GM12801 (cell line): Measurements from ENCODE around the gene IGFBP2.

Experiments
- CTCF ChIP-seq: IDR thresholded peaks from one replicate; pipeline ENCODE4 v1.5.1; 2011; ENCODE audit warnings: control low read depth; ENCODE audit not compliant: insufficient read length; ENCODE audit errors: extremely low read depth

The IGFBP2 gene

GRCh38 chr2:216646116-216646515 is 12.9 kb downstream of the IGFBP2 start:
- TF ChIP-seq CTCF = no peak

- no peak for TF ChIP-seq CTCF
Measured at GRCh38 chr2:216648105-216648504, 14.9 kb downstream of the IGFBP2 start.

- TF ChIP-seq CTCF = no peak
Measured at GRCh38 chr2:216649574-216649973, 16.4 kb downstream of the IGFBP2 start.

- TF ChIP-seq CTCF = no peak
Measured at GRCh38 chr2:216650626-216651257, 17.5 kb downstream of the IGFBP2 start.

- no peak for TF ChIP-seq CTCF
Measured at GRCh38 chr2:216651351-216651881, 18.2 kb downstream of the IGFBP2 start.

- TF ChIP-seq CTCF = no peak
Measured at GRCh38 chr2:216652566-216652965, 19.3 kb downstream of the IGFBP2 start.

GRCh38 chr2:216653093-216653799 is 20.0 kb downstream of the IGFBP2 start:
- TF ChIP-seq CTCF = no peak
